Kidney (tissue), 14 donors: Measurements from ENCODE around the gene CNGA3. TPM values are rescaled to one million over a fixed set of nuclear protein-coding genes. Genes with fewer than 3 reads are reported as not detected.

Experiments
- DNase-seq, 5 donors: peaks; one replicate each; pipeline ENCODE4 v3.0.0-alpha.2; 2013 to 2020
- FAIRE-seq: peaks from 2 replicates; lab custom pipeline; 2012; peaks lifted over from hg19 to GRCh38; lab: Jason Lieb, UNC
- H3K27ac ChIP-seq, 2 donors: one replicate each; pipeline ENCODE4 v1.7.0; 2013; ENCODE audit warnings: low read depth in 2 of 2, low read length in 2 of 2, inconsistent platforms in 1 of 2
- H3K27me3 ChIP-seq: one replicate; pipeline ENCODE4 v1.7.1; 2013; ENCODE audit warnings: low read length, inconsistent platforms; ENCODE audit not compliant: control insufficient read depth, insufficient read depth
- H3K36me3 ChIP-seq, 3 donors: one replicate each; pipeline versions ENCODE4 v1.7.0 to v1.7.1; 2013; ENCODE audit warnings: low read length in 3 of 3, control low read depth in 1 of 3, inconsistent platforms in 1 of 3; ENCODE audit not compliant: insufficient read depth in 3 of 3, control insufficient read depth in 2 of 3
- H3K4me1 ChIP-seq, 3 donors: one replicate each; pipeline versions ENCODE4 v1.7.0 to v1.7.1; 2013; ENCODE audit warnings: low read length in 3 of 3, inconsistent platforms in 1 of 3, low read depth in 1 of 3; ENCODE audit not compliant: control insufficient read depth in 2 of 3, insufficient read depth in 2 of 3
- H3K4me3 ChIP-seq, 3 donors: one replicate each; pipeline versions ENCODE4 v1.7.0 to v1.8.1; 2013; ENCODE audit warnings: low read length in 3 of 3, control low read depth in 1 of 3, inconsistent platforms in 1 of 3
- H3K9ac ChIP-seq, 3 donors: one replicate each; pipeline versions ENCODE4 v1.7.0 to v1.7.1; 2013; ENCODE audit warnings: low read length in 3 of 3, control low read depth in 1 of 3, inconsistent platforms in 1 of 3
- H3K9me3 ChIP-seq, 3 donors: one replicate each; pipeline versions ENCODE4 v1.7.0 to v1.7.1; 2013; ENCODE audit warnings: low read length in 3 of 3, control low read depth in 1 of 3, inconsistent platforms in 1 of 3; ENCODE audit not compliant: control insufficient read depth in 2 of 3, insufficient read depth in 1 of 3
- intact Hi-C: fragments of 100-400 bp; cut with DNase I; formaldehyde crosslinking; loops from one replicate; pipeline ENCODE4 v1.11.1; 2022
- polyA plus RNA-seq: library from polyadenylated mRNA; stranded (reverse); fragments of 350-450 nt; fragmentation: Illumina TruSeq; extraction: RNeasy Lipid Tissue Mini Kit (QIAGEN cat#74804); gene quantifications from one replicate; pipeline ENCODE4 v1.2.3, GENCODE V29; 2014; ENCODE audit warnings: low read depth, low replicate concordance; ENCODE audit not compliant: insufficient read depth
- total RNA-seq: library from RNA; stranded (reverse); fragmentation: NEBNext Ultra II Directional; extraction: Animal tissue kit (Norgen Biotek cat#: 25700); gene quantifications from one replicate; pipeline ENCODE4 v1.2.1, GENCODE V29; 2021
- TF ChIP-seq, protein P1 (sequence below): IDR thresholded peaks from 3 replicates; pipeline ENCODE4 v1.5.1; 2012; ENCODE audit warnings: mild to moderate bottlenecking, moderate library complexity, borderline replicate concordance; ENCODE audit not compliant: insufficient read depth; ENCODE audit errors: extremely low read depth
- donor health status: control.
- donor health status: control.
- donor health status: control.
- donor health status: control.
- donor health status: control.
- donor health status: DM: yes; HTN: yes; CAD: no.
- donor health status: Normal renal cell carcinoma (clear cell type).

The CNGA3 gene
- total and polyA plus RNA-seq, 2 donors from 2014 or later = not detected

DNA sequence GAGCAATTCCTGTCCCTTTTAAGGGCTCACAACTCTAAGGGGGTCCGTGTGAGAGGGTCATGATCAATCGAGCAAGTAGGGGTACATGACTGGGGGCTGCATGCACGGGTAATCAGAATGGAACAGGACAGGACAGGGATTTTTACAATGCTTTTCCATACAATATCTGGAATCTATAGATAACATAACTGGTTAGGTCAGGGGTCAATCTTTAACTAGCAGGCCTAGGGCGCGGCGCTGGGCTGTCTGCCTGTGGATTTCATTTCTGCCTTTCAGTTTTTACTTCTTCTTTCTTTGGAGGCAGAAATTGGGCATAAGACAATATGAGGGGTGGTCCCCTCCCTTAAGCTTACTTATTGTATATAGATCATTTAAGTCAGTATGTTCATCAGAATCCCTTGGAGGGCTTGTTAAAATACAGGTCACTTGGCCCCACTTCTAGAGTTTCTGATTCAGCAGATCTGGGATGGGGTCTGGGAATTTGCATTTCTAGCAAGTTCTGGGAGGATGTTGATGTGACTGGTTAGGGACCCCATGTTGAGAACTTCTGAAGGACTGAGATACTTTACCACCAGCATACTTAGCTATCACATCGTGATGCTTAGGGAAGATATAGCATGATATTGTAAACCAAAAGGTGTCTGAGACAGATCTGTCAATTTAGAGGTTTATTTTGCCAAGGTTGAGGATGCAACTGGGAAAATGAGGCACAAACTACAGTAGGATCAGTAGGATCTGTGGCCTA lies 95.6 kb downstream of the CNGA3 start:
- TF ChIP-seq, protein P1, sequence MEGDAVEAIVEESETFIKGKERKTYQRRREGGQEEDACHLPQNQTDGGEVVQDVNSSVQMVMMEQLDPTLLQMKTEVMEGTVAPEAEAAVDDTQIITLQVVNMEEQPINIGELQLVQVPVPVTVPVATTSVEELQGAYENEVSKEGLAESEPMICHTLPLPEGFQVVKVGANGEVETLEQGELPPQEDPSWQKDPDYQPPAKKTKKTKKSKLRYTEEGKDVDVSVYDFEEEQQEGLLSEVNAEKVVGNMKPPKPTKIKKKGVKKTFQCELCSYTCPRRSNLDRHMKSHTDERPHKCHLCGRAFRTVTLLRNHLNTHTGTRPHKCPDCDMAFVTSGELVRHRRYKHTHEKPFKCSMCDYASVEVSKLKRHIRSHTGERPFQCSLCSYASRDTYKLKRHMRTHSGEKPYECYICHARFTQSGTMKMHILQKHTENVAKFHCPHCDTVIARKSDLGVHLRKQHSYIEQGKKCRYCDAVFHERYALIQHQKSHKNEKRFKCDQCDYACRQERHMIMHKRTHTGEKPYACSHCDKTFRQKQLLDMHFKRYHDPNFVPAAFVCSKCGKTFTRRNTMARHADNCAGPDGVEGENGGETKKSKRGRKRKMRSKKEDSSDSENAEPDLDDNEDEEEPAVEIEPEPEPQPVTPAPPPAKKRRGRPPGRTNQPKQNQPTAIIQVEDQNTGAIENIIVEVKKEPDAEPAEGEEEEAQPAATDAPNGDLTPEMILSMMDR = no peak
- Histone ChIP-seq H3K9ac (no peak overlapping the region), H3K4me3 (no peak overlapping the region), H3K27me3 (no peaks in the 10 kb centered on the region), H3K4me1 (peaks cover 0 to 8% (median 0%) of the 10 kb centered on the region in 3 donors), H3K36me3 (no peaks in the 10 kb centered on the region), H3K27ac (no peak overlapping the region), H3K9me3 (no peaks in the 10 kb centered on the region)
- DNase-seq (no peak), FAIRE-seq (no peak)
- intact Hi-C loops = no loop called here

DNA sequence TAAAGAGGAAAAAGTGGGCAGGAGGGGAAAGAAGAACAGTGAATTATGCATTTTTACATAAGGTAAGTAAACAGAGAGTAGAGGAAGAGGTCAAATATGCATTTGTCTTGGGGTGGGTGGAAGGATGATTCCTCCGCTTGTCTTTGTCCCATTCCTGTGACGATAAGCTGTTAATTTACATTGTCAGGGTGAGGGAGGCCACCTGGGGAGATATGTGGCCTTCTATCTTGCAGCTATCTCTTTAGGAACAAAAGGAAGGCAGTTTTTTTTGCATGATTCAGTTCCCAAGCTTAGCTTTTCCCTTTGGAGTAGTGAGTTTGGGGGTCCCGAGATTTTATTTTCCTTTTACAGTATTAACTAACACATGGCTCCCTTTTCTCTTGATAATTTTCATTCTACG lies 96.2 kb downstream of the CNGA3 start:
- Histone ChIP-seq H3K27me3 (no peaks in the 10 kb centered on the region), H3K9ac (no peak overlapping the region), H3K4me1 (peaks cover 0 to 8% (median 0%) of the 10 kb centered on the region in 3 donors), H3K36me3 (no peaks in the 10 kb centered on the region), H3K4me3 (no peak overlapping the region), H3K9me3 (no peaks in the 10 kb centered on the region), H3K27ac (no peak overlapping the region)
- FAIRE-seq = no peak
- intact Hi-C loops = no loop called here
- DNase-seq = no peak
- TF ChIP-seq, protein P1 = no peak

DNA sequence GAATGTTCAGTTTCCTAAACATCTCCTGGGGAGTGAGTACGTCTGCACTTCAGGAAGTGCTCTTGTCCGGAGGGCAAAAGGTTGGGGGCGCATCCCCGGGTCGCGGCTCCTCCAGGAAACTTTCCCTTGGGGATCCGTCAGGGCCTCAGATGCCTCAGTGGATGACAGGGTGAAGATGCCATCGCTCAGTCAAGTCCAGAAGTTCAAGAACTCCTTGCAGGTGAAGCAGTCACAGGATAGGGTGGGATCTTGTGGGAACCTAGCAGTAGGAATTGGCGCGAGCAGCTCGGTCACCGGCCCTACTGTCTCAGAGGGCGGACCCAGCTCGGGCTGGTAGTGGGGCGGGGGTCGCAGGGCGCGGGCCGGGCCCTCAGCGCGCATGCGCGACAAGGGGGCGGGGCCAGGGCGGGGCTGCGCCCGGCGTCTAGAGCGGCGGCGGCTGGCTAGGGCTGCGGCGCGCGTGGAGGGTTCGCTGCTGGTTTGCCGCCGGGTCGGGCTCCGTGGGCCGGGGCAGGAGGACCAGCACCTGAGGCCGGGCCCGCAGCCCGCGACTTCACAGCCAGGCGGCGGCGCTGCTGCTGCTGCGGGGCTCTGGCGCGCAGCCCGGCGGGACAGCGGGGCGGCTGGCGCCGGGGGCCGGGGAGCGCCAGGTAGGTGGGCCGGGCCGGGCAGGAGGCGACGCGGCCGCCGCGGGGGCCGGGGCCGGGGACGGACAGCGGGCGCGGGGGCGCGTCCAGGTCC lies 98.3 kb downstream of the CNGA3 start, which contains the start of gene INPP4A:
Gene INPP4A (plus strand): TSS at position 423 of the 741 bp plus-strand sequence. CDS start 75,191 bp downstream, outside the sequence.
- peaks cover 0 to 8% (median 0%) of the 10 kb centered on the region in 3 donors for H3K4me1 ChIP-seq
- H3K27ac ChIP-seq = peak within 1 kb of the TSS; percentile 59 to 68
- H3K27me3 ChIP-seq = no peaks in the 10 kb centered on the region
- H3K9ac ChIP-seq = peak within 1 kb of the TSS; percentile 55 to 83 (median 71)
- peak within 1 kb of the TSS; percentile 80 to 83 (median 83) for H3K4me3 ChIP-seq
- TF ChIP-seq, protein P1 = no peak
- FAIRE-seq (no peak), DNase-seq (peak; percentile 90 to 94 (median 91))
- no peaks in the 10 kb centered on the region for H3K36me3 ChIP-seq
- no peaks in the 10 kb centered on the region for H3K9me3 ChIP-seq
- intact Hi-C loops = no loop called here
